ENCODE results near the gene FCHSD2. TPM values are rescaled to one million over a fixed set of nuclear protein-coding genes. Genes with fewer than 3 reads are reported as not detected.
"Not testable (repeated sequence)": the region's sequence is repeated elsewhere in the genome, so short reads cannot be mapped to it uniquely, and the experiment has no call there.

FCHSD2 gene
- total and polyA plus RNA-seq, 7 donors, result 5.7 to 18.5 (median 9.7) TPM

- DNase-seq (no peak), ATAC-seq (no peak)
- intact Hi-C loops (cut with DNase I), result no loop called here
- Histone ChIP-seq H3K9me3 (no peaks in the 10 kb centered on the region), H3K4me1 (peaks cover 15% of the 10 kb centered on the region), H3K27me3 (ENCODE audit: insufficient read depth in 3 of 3, low read length in 2 of 3) (no peaks in the 10 kb centered on the region), H3K4me3 (no peak overlapping the region), H3K27ac (no peak overlapping the region), H3K36me3 (ENCODE audit: insufficient read depth in 1 of 2, low read depth in 1 of 2) (peaks cover 0 to 17% of the 10 kb centered on the region in 2 donors)
- no peak for TF ChIP-seq CTCF (IDR thresholded peaks at IDR 0.05)
- 85 to 90% (median 88%) methylated on average over 4 of the region's 4 CpGs for WGBS, 3 donors
Observed at GRCh38 chr11:72808331-72808798, 333.8 kb downstream of the FCHSD2 start.

- Histone ChIP-seq H3K9me3 (no peaks in the 10 kb centered on the region), H3K36me3 (ENCODE audit: insufficient read depth in 1 of 2, low read depth in 1 of 2) (peaks cover 0 to 17% of the 10 kb centered on the region in 2 donors), H3K4me1 (peaks cover 11% of the 10 kb centered on the region), H3K27me3 (ENCODE audit: insufficient read depth in 3 of 3, low read length in 2 of 3) (no peaks in the 10 kb centered on the region), H3K27ac (peak overlapping the region; percentile 30), H3K4me3 (no peak overlapping the region)
- DNase-seq (no peak), ATAC-seq (no peak)
- TF ChIP-seq CTCF (IDR thresholded peaks at IDR 0.05), result no peak
- WGBS, 3 donors, result 65 to 80% (median 79%) methylated on average over 2 of the region's 2 CpGs
- intact Hi-C loops (cut with DNase I), result no loop called here
Observed at GRCh38 chr11:72807792-72808191, 334.3 kb downstream of the FCHSD2 start.

- 76 to 90% (median 76%) methylated on average over 5 of the region's 5 CpGs for WGBS, 3 donors
- TF ChIP-seq CTCF (IDR thresholded peaks at IDR 0.05), result no peak
- DNase-seq (no peak), ATAC-seq (peak in 1 of 4 donors; percentile 27)
- intact Hi-C loops (cut with DNase I), result no loop called here
- Histone ChIP-seq H3K9me3 (no peaks in the 10 kb centered on the region), H3K4me1 (peaks cover 5% of the 10 kb centered on the region), H3K4me3 (no peak overlapping the region), H3K27ac (peak overlapping the region; percentile 30), H3K36me3 (ENCODE audit: insufficient read depth in 1 of 2, low read depth in 1 of 2) (peaks cover 0 to 17% of the 10 kb centered on the region in 2 donors), H3K27me3 (ENCODE audit: insufficient read depth in 3 of 3, low read length in 2 of 3) (no peaks in the 10 kb centered on the region)
Observed at GRCh38 chr11:72807021-72807693, 335.0 kb downstream of the FCHSD2 start.

GRCh38 chr11:72806378-72806777, 335.7 kb downstream of the FCHSD2 start:
- intact Hi-C loops (cut with DNase I); H3K27ac ChIP-seq; H3K27me3 ChIP-seq (ENCODE audit: insufficient read depth in 3 of 3, low read length in 2 of 3); DNase-seq; H3K4me3 ChIP-seq; H3K4me1 ChIP-seq; ATAC-seq; H3K9me3 ChIP-seq: not testable (repeated sequence)
- peaks cover 0 to 17% of the 10 kb centered on the region in 2 donors for H3K36me3 ChIP-seq (ENCODE audit: insufficient read depth in 1 of 2, low read depth in 1 of 2)
- 95 to 100% (median 100%) methylated on average over 1 of the region's 1 CpG for WGBS, 3 donors

- Histone ChIP-seq H3K27ac (no peak overlapping the region), H3K36me3 (ENCODE audit: insufficient read depth in 1 of 2, low read depth in 1 of 2) (peaks cover 0 to 17% of the 10 kb centered on the region in 2 donors), H3K27me3 (ENCODE audit: insufficient read depth in 3 of 3, low read length in 2 of 3) (no peaks in the 10 kb centered on the region), H3K9me3 (no peaks in the 10 kb centered on the region), H3K4me1 (no peaks in the 10 kb centered on the region), H3K4me3 (no peak overlapping the region)
- 87 to 88% (median 87%) methylated on average over 6 of the region's 6 CpGs for WGBS, 3 donors
- intact Hi-C loops (cut with DNase I), result no loop called here
- ATAC-seq (no peak), DNase-seq (no peak)
- no peak for TF ChIP-seq CTCF (IDR thresholded peaks at IDR 0.05)
Observed at GRCh38 chr11:72805216-72805615, 336.9 kb downstream of the FCHSD2 start.
